ENCODE data around the gene OSTM1. TPM values are rescaled to one million over a fixed set of nuclear protein-coding genes. Genes with fewer than 3 reads are reported as not detected.

The OSTM1 gene
- total and polyA plus RNA-seq, 2 of the 8 experiments (the other 6 are each of a cell fraction or from before 2014, with no cell fraction given): 17.7 to 26.1 TPM

DNA sequence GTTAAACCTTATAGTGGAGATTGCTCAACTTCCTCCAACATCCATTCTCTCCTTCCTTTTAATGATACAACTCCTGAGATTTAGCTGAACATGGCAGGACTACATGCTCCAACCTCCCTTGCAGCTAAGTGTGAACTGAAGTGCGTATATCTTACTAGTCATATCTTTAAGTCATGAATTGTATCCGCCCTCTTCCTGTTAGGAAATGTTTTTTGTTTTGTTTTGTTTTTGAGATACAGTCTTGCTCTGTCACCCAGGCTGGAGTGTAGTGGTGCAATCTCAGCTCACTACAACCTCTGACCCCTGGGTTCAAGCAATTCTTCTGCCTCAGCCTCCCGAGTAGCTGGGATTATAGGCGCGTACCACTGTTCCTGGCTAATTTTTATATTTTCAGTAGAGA lies 8.8 kb upstream of the OSTM1 start:
- Histone ChIP-seq H2BK12ac (ENCODE audit: low read depth, low read length) (no peak overlapping the region), H3K27ac (ENCODE audit: low read depth, low read length) (no peak overlapping the region), H3K4me1 (replicated peaks in 1 of 4; ENCODE audit: control insufficient read depth in 3 of 4, insufficient read depth in 4 of 4, low read length in 3 of 4) (peaks cover 0 to 8% (median 4%) of the 10 kb centered on the region in 4 experiments; a peak in 3 of 7 replicates), H3K36me3 (ENCODE audit: control insufficient read depth in 2 of 4, insufficient read depth in 4 of 4, low read length in 3 of 4) (no peaks in the 10 kb centered on the region; a peak in 1 of 8 replicates), H3K79me2 (ENCODE audit: control insufficient read depth in 1 of 2, insufficient read depth in 2 of 2, low read length in 2 of 2) (no peaks in the 10 kb centered on the region), H3K27me3 (replicated peaks in 1 of 4; ENCODE audit: control insufficient read depth in 3 of 4, extremely low read depth in 1 of 4, insufficient read depth in 3 of 4, low read length in 3 of 4) (no peaks in the 10 kb centered on the region), H3K79me1 (ENCODE audit: low read depth, low read length) (no peaks in the 10 kb centered on the region), H2AK5ac (ENCODE audit: low read depth, low read length) (no peak overlapping the region), H3K9ac (replicated peaks in 1 of 4; ENCODE audit: extremely low read depth in 1 of 4, low read depth in 3 of 4, low read length in 3 of 4) (no peak overlapping the region), H4K91ac (replicated peaks; ENCODE audit: insufficient read length, low read length) (no peak overlapping the region), H3K9me3 (ENCODE audit: insufficient read depth in 2 of 2, low read depth in 1 of 2, low read length in 1 of 2) (no peaks in the 10 kb centered on the region), H2BK15ac (ENCODE audit: low read length) (no peak overlapping the region), H4K20me1 (replicated peaks in 1 of 2; ENCODE audit: control insufficient read depth in 1 of 2, insufficient read depth in 2 of 2, low read length in 2 of 2) (no peaks in the 10 kb centered on the region), H3K4me3 (ENCODE audit: extremely low read depth in 1 of 4, insufficient read depth in 2 of 4, low read depth in 3 of 4, low read length in 4 of 4) (no peak overlapping the region), H3K14ac (ENCODE audit: insufficient read length) (no peak overlapping the region), H3K56ac (replicated peaks; ENCODE audit: insufficient read length, low read depth, low read length) (no peak overlapping the region), H2AFZ (ENCODE audit: low read length) (no peak overlapping the region), H3K23ac (ENCODE audit: insufficient read length) (no peak overlapping the region), H2BK120ac (replicated peaks; ENCODE audit: low read depth, low read length) (no peak overlapping the region), H4K8ac (ENCODE audit: extremely low read depth, insufficient read depth, low read length) (no peak overlapping the region), H2BK5ac (ENCODE audit: low read depth, low read length) (no peak overlapping the region), H2BK20ac (ENCODE audit: low read length) (no peak overlapping the region), H3K23me2 (ENCODE audit: low read depth, low read length) (no peaks in the 10 kb centered on the region), H4K5ac (ENCODE audit: insufficient read length, low read depth, low read length) (no peak overlapping the region), H3K4me2 (ENCODE audit: insufficient read depth in 1 of 2, low read depth in 2 of 2, low read length in 2 of 2) (no peak overlapping the region), H3K4ac (replicated peaks; ENCODE audit: insufficient read length, low read depth, low read length) (no peak overlapping the region), H3K18ac (ENCODE audit: extremely low read depth, low read length) (no peak overlapping the region)
- DNase-seq (ENCODE audit: low read depth in 1 of 2, low spot score in 2 of 2) (no peak), FAIRE-seq (no peak)
- ChIA-PET POLR2A (ENCODE audit: partially characterized antibody) (interaction anchor here (1.1 kb wide), 1 partner anchor 10 kb away, joined by 3 read pairs; no protein-coding TSS in a partner anchor), CTCF (ENCODE audit: partially characterized antibody) (interaction anchor here (1.0 to 1.7 kb wide), 4 partner anchors 34 to 436 kb away, joined by 3 to 8 read pairs (median 4); no protein-coding TSS in a partner anchor)
- TF ChIP-seq SAP30 (IDR thresholded peaks at IDR 0.05; ENCODE audit: insufficient read depth, insufficient replicate concordance, low read length) (no peak), RBBP5 (IDR thresholded peaks at IDR 0.05; ENCODE audit: borderline replicate concordance, low read depth, low read length) (no peak), JUND (IDR thresholded peaks at IDR 0.05; ENCODE audit: low read length) (no peak), TBP (IDR thresholded peaks at IDR 0.05; ENCODE audit: low read depth, low read length) (no peak), JUN (IDR thresholded peaks at IDR 0.05; ENCODE audit: low read depth, low read length) (no peak), POU5F1 (IDR thresholded peaks at IDR 0.05; ENCODE audit: low read depth, low read length) (no peak)
- TF ChIP-seq, protein P1, sequence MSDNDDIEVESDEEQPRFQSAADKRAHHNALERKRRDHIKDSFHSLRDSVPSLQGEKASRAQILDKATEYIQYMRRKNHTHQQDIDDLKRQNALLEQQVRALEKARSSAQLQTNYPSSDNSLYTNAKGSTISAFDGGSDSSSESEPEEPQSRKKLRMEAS (IDR thresholded peaks at IDR 0.05): no peak
- TF ChIP-seq, protein P2, sequence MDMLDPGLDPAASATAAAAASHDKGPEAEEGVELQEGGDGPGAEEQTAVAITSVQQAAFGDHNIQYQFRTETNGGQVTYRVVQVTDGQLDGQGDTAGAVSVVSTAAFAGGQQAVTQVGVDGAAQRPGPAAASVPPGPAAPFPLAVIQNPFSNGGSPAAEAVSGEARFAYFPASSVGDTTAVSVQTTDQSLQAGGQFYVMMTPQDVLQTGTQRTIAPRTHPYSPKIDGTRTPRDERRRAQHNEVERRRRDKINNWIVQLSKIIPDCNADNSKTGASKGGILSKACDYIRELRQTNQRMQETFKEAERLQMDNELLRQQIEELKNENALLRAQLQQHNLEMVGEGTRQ (IDR thresholded peaks at IDR 0.05; ENCODE audit: low read length): no peak
- WGBS, 2 experiments (ENCODE audit: extremely low coverage in 1 of 2, insufficient coverage in 1 of 2, insufficient read length in 1 of 2, insufficient replicate concordance in 2 of 2, low coverage in 1 of 2, low lambda C conversion rate in 2 of 2, missing lambda C conversion rate in 1 of 2): 89% methylated on average over 5 of the region's 5 CpGs; no CpG with 5 or more reads in 1 of the 2 experiments
